PFSK-1 (cell line): ENCODE data around the gene PMCH.

Experiments
- POLR2AphosphoS5 ChIP-seq: IDR thresholded peaks from 2 replicates; pipeline ENCODE4 v1.6.1; 2012; ENCODE audit warnings: low read depth, mild to moderate bottlenecking, control low read depth, low read length, moderate library complexity
- TAF1 ChIP-seq: IDR thresholded peaks from 2 replicates; pipeline ENCODE4 v1.6.1; 2012; ENCODE audit warnings: low read length, control low read depth, borderline replicate concordance; ENCODE audit not compliant: insufficient read depth
- TF ChIP-seq, protein P1 (sequence below), 2 experiments: IDR thresholded peaks; 2 replicates each; pipeline versions ENCODE4 v1.6.1 to v1.8.0; 2011 to 2012; ENCODE audit warnings: low read depth in 2 of 2, low read length in 2 of 2, control low read depth in 1 of 2, inconsistent platforms in 1 of 2, mild to moderate bottlenecking in 1 of 2, moderate library complexity in 1 of 2; ENCODE audit not compliant: insufficient read depth in 1 of 2

DNA sequence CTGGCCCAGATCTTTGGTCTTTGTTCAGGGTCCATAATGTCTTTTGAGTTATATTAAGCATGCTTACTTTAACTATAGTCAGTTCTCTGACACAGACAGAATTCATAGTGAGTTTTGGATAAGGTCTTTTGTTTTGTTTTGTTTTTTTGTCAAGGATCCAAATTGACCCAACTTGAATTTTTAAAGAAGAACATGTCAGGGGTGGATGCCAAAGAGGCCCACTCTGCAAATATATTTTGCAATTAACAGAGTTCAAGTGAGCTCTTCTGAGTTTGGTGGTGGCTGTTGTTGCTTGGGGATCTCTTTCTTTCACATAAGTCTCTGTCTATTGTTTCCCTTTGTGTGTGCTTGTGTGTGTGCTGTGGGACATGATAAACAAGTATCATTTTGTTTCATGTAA is 34.4 kb upstream of the PMCH start:
- TF ChIP-seq POLR2AphosphoS5 (no peak), TAF1 (no peak)
- TF ChIP-seq, protein P1, sequence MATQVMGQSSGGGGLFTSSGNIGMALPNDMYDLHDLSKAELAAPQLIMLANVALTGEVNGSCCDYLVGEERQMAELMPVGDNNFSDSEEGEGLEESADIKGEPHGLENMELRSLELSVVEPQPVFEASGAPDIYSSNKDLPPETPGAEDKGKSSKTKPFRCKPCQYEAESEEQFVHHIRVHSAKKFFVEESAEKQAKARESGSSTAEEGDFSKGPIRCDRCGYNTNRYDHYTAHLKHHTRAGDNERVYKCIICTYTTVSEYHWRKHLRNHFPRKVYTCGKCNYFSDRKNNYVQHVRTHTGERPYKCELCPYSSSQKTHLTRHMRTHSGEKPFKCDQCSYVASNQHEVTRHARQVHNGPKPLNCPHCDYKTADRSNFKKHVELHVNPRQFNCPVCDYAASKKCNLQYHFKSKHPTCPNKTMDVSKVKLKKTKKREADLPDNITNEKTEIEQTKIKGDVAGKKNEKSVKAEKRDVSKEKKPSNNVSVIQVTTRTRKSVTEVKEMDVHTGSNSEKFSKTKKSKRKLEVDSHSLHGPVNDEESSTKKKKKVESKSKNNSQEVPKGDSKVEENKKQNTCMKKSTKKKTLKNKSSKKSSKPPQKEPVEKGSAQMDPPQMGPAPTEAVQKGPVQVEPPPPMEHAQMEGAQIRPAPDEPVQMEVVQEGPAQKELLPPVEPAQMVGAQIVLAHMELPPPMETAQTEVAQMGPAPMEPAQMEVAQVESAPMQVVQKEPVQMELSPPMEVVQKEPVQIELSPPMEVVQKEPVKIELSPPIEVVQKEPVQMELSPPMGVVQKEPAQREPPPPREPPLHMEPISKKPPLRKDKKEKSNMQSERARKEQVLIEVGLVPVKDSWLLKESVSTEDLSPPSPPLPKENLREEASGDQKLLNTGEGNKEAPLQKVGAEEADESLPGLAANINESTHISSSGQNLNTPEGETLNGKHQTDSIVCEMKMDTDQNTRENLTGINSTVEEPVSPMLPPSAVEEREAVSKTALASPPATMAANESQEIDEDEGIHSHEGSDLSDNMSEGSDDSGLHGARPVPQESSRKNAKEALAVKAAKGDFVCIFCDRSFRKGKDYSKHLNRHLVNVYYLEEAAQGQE (IDR thresholded peaks at IDR 0.05; ENCODE audit: insufficient read depth in 1 of 2, low read depth in 2 of 2, low read length in 2 of 2) = no peak
